HCT116 (cell line): ENCODE results near the gene CDKAL1.

Source experiments
- CEBPB ChIP-seq: IDR thresholded peaks from 2 replicates; pipeline ENCODE4 v1.6.1; 2012; ENCODE audit warnings: low read depth
- JUND ChIP-seq: IDR thresholded peaks from 2 replicates; pipeline ENCODE4 v1.6.1; 2012
- POLR2A ChIP-seq: IDR thresholded peaks from 2 replicates; pipeline ENCODE4 v1.7.0; 2011; ENCODE audit warnings: borderline replicate concordance; ENCODE audit not compliant: insufficient read depth, insufficient read length; ENCODE audit errors: extremely low read depth
- SRF ChIP-seq: IDR thresholded peaks from 2 replicates; pipeline ENCODE4 v1.6.1; 2012; ENCODE audit warnings: low read depth
- YY1 ChIP-seq: IDR thresholded peaks from 2 replicates; pipeline ENCODE4 v1.6.1; 2011; ENCODE audit warnings: low read length, low read depth, moderate library complexity, mild to moderate bottlenecking; ENCODE audit not compliant: insufficient replicate concordance; ENCODE audit errors: extremely low read depth
- TF ChIP-seq, protein P1 (sequence below), 3 experiments: fragments of 200-600 bp in 1 of 3; sonication (generic) in 1 of 3; IDR thresholded peaks in 2 of 3; conservative IDR thresholded peaks in 1 of 3; 2 replicates each; pipeline ENCODE4 v1.5.1; 2012 to 2017; ENCODE audit warnings: low read depth in 2 of 3, low read length in 2 of 3, antibody characterized with exemption in 1 of 3, borderline replicate concordance in 1 of 3, control low read depth in 1 of 3, mild to moderate bottlenecking in 1 of 3, mixed read lengths in 1 of 3, mixed run types in 1 of 3, moderate library complexity in 1 of 3; ENCODE audit not compliant: insufficient read depth in 1 of 3
- TF ChIP-seq, protein P2 (sequence below): IDR thresholded peaks from 2 replicates; pipeline ENCODE4 v1.6.1; 2012; ENCODE audit warnings: low read depth

DNA sequence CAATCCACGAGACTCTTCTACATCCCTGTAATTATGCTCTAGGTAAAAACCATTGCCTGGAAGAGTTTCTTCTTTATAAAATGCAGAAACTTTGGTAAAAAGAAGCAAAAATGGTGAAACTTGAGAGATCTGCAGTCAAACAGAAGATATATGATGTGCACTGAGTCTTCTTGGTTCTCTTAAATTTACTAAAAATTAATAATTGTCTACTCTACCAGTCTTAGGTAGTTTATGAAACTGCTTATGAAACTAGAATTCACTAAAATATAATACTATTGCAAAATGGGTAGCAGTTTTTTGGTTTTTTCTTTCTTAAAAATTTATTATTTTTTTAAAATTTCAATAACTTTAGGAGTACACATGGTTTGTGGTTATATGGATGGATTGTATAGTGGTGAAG is 540.2 kb downstream of the CDKAL1 start:
- TF ChIP-seq, protein P1, sequence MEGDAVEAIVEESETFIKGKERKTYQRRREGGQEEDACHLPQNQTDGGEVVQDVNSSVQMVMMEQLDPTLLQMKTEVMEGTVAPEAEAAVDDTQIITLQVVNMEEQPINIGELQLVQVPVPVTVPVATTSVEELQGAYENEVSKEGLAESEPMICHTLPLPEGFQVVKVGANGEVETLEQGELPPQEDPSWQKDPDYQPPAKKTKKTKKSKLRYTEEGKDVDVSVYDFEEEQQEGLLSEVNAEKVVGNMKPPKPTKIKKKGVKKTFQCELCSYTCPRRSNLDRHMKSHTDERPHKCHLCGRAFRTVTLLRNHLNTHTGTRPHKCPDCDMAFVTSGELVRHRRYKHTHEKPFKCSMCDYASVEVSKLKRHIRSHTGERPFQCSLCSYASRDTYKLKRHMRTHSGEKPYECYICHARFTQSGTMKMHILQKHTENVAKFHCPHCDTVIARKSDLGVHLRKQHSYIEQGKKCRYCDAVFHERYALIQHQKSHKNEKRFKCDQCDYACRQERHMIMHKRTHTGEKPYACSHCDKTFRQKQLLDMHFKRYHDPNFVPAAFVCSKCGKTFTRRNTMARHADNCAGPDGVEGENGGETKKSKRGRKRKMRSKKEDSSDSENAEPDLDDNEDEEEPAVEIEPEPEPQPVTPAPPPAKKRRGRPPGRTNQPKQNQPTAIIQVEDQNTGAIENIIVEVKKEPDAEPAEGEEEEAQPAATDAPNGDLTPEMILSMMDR (IDR thresholded peaks at IDR 0.05 in 2 of 3, conservative IDR thresholded peaks at IDR 0.05 in 1 of 3; ENCODE audit: borderline replicate concordance in 1 of 3, insufficient read depth in 1 of 3, low read depth in 2 of 3, low read length in 2 of 3), result no peak
- TF ChIP-seq, protein P2, sequence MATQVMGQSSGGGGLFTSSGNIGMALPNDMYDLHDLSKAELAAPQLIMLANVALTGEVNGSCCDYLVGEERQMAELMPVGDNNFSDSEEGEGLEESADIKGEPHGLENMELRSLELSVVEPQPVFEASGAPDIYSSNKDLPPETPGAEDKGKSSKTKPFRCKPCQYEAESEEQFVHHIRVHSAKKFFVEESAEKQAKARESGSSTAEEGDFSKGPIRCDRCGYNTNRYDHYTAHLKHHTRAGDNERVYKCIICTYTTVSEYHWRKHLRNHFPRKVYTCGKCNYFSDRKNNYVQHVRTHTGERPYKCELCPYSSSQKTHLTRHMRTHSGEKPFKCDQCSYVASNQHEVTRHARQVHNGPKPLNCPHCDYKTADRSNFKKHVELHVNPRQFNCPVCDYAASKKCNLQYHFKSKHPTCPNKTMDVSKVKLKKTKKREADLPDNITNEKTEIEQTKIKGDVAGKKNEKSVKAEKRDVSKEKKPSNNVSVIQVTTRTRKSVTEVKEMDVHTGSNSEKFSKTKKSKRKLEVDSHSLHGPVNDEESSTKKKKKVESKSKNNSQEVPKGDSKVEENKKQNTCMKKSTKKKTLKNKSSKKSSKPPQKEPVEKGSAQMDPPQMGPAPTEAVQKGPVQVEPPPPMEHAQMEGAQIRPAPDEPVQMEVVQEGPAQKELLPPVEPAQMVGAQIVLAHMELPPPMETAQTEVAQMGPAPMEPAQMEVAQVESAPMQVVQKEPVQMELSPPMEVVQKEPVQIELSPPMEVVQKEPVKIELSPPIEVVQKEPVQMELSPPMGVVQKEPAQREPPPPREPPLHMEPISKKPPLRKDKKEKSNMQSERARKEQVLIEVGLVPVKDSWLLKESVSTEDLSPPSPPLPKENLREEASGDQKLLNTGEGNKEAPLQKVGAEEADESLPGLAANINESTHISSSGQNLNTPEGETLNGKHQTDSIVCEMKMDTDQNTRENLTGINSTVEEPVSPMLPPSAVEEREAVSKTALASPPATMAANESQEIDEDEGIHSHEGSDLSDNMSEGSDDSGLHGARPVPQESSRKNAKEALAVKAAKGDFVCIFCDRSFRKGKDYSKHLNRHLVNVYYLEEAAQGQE, result no peak
- TF ChIP-seq YY1, result no peak
- no peak for TF ChIP-seq CEBPB
- no peak for TF ChIP-seq SRF
- TF ChIP-seq POLR2A, result no peak
- no peak for TF ChIP-seq JUND
